Omental fat pad (tissue), 4 donors: ENCODE results near the gene CDH18. TPM values are rescaled to one million over a fixed set of nuclear protein-coding genes. Genes with fewer than 3 reads are reported as not detected.

Experiments
- ATAC-seq: fragments of 150-250 bp; one replicate; pipeline ENCODE4 v1.9.1; 2016; ENCODE audit warnings: mild to moderate bottlenecking, moderate library complexity; ENCODE audit not compliant: low FRiP score
- DNase-seq: peaks from one replicate; pipeline ENCODE4 v3.0.0-alpha.2; 2019; ENCODE audit warnings: low spot score
- total RNA-seq, 4 donors: library from RNA; depleted of rRNA; stranded (reverse); fragments of >200 nt; gene quantifications; one replicate each; pipeline ENCODE4 v1.1.0, GENCODE V29; 2016
- TF ChIP-seq, protein P1 (sequence below), 3 donors: fragments of 450-650 bp; IDR thresholded peaks; one replicate each; pipeline ENCODE4 v1.5.1; 2016 to 2017; ENCODE audit warnings: antibody characterized with exemption in 3 of 3, mild to moderate bottlenecking in 3 of 3, moderate library complexity in 2 of 3

The CDH18 gene
- total RNA-seq, 4 donors from 2014 or later: not detected

DNA sequence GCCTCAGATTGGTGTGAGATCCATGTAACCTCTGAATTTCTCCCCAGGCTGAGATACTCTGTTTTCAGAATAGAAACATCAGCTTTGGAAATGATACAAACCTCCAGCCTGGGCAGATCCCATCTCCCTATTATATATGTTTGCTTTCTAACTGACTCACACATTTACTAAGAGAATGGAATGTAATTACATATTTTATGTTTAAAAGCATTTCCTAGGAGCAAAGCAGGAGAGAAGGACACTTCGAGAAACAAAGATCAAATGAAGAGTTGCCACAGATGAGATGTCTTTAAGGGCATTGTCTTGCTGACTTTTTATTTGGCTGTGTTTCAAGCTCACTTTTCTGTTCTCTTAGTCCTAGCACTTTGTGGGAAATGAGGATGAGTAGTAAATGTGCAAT, 96.3 kb downstream of the CDH18 start:
- ATAC-seq (no peak), DNase-seq (no peak)
- TF ChIP-seq, protein P1, sequence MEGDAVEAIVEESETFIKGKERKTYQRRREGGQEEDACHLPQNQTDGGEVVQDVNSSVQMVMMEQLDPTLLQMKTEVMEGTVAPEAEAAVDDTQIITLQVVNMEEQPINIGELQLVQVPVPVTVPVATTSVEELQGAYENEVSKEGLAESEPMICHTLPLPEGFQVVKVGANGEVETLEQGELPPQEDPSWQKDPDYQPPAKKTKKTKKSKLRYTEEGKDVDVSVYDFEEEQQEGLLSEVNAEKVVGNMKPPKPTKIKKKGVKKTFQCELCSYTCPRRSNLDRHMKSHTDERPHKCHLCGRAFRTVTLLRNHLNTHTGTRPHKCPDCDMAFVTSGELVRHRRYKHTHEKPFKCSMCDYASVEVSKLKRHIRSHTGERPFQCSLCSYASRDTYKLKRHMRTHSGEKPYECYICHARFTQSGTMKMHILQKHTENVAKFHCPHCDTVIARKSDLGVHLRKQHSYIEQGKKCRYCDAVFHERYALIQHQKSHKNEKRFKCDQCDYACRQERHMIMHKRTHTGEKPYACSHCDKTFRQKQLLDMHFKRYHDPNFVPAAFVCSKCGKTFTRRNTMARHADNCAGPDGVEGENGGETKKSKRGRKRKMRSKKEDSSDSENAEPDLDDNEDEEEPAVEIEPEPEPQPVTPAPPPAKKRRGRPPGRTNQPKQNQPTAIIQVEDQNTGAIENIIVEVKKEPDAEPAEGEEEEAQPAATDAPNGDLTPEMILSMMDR (IDR thresholded peaks at IDR 0.05): no peak

DNA sequence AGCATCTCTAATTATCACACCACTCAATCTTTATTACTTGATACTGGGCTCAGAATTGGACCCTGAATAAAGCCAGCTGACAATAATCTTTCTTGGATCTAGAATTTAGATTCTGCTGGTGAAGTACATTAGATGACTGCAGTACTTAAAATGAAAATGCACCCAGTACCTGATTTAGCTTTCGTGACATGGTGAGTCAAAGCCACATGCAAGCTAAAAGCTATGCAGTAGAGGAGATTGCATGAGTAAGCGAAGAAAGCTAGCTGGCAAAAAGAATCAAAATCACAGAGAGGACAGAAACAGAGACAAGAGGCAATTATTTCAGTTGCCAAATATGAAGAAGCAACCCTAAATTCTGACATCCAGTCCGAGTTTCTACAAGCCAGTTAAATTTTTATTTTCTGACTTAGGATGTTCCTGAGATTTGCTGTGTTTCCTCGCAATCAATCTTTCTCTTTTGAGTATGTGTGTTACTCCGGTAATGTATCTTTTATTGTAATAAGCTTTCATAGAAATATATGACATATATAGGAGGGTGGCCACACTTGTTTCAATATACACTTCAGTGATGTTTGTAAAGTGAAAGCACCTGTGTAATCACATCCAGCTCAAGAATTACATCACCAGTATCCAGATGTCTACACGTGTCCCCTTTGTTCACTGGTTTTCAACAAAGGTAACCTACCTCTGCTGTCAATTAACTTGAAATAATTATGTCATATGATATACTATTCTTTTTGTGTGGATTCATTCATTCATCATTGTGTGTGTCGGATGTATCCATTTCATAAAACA, 101.7 kb downstream of the CDH18 start:
- TF ChIP-seq, protein P1 (IDR thresholded peaks at IDR 0.05): no peak
- no peak for DNase-seq
- no peak for ATAC-seq

DNA sequence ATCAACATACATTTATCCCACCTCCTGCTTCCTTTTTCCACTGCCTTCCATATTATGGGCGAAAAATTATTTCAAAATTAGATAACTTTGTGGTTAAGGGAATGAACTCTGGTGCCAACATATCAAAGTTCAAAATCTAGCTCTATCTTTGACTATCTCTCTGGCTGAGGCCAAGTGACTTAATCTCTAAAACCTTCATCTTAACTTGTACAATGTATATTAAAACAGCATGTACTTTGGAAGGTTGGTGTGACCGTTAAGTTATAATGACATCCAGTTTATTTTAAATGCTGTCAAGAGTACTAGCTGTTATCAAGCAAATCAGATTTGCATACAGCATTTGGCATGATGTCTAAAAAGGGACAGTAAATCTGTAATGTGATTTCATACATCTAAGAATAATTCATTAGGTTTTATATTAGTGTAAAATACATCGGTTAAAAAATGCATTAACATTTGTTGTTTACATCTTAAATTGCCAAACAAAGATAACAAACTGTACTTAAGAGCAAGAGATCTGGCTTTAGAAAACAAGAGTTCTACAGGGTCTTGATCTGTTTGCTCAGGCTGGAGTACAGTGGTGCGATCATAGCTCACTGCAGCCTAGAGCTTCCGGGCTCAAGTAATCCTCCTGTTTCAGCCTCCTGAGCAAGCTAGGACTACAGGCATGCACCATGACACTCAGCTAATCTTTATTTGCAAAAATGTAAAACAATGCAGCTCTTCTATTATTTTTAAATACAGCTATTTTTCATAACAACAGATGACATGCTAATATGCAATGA, 102.8 kb downstream of the CDH18 start:
- DNase-seq: no peak
- TF ChIP-seq, protein P1 (IDR thresholded peaks at IDR 0.05): no peak
- ATAC-seq: no peak

DNA sequence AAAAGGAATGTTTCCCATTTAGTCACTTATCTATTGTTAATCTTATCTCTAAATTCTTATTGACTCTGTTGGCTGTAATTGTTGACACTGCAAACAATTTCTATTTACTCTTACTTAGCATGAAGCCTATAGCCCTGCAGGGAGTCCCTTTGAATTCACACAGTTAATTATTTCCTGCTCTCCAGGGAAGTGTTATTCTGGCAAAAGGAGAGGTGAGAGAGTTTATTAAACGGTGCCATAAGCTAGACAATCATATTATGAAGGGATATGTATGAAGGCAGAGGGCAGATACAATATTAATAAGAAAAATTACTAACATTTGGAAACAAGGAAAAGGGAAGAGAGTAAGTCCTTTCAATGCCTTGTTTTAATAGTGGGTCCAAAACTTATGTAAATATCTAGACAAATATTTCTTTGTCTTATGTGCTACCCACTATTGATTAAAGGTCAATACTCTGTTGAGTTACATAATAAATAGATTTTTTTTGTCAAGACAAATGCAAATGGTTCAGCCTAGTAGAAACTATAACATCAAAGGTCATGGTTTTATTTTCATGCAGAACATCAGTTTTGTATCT, 107.1 kb downstream of the CDH18 start:
- DNase-seq (no peak), ATAC-seq (no peak)
- TF ChIP-seq, protein P1 (IDR thresholded peaks at IDR 0.05): no peak

DNA sequence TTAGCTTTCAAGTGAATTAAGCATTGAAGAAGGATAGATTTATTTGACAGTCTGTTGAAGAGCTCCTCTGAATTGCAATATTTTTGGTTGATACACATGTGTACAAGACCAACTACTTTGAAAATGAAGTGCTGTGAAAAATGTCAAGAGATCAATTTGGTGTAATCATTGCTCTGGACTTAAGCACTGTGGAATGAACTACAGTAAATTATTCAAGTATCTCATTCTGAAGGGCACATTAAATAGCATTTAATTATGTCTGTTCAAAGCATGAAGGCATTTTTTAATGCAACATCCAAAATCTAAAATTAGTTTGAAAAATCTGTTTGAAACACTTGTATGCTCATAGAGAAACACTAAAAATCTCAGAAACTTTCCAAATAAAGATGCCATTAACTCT, 107.5 kb downstream of the CDH18 start:
- TF ChIP-seq, protein P1 (IDR thresholded peaks at IDR 0.05): no peak
- DNase-seq (no peak), ATAC-seq (no peak)

DNA sequence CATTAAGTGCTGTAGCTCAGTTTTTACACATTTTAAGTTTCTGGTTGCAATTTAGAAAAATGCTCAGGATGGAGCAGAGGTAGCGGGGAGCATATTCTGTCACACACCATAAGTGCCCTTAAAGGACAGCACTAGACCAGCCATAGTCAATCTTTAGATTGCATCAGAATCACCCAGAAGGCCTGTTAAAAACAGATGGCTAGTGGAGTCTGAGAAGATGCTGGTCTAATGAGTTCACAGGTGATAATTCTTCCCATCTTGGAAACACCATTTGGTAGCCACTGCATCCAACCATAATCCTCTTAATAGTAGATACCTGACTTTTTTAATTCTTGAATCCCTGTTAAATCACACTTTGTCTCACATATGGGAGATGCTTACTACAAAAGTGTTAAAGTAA, 113.2 kb downstream of the CDH18 start:
- TF ChIP-seq, protein P1 (IDR thresholded peaks at IDR 0.05): no peak
- DNase-seq (no peak), ATAC-seq (no peak)
